ENCODE measurements around the gene HIRA. TPM values are rescaled to one million over a fixed set of nuclear protein-coding genes. Genes with fewer than 3 reads are reported as not detected.
"Not testable (repeated sequence)": the region's sequence is repeated elsewhere in the genome, so short reads cannot be mapped to it uniquely, and the experiment has no call there.

HIRA gene
- total RNA-seq, 1 donor = 17.7 TPM

- TF ChIP-seq CTCF (IDR thresholded peaks at IDR 0.05; ENCODE audit: insufficient read depth, low read length) = no peak
- DNase-seq (ENCODE audit: low read depth) = no peak
- no peak overlapping the region for H3K4me3 ChIP-seq (ENCODE audit: low read depth, low read length)
Observed at GRCh38 chr22:19329454-19329853, 102.1 kb downstream of the HIRA start.

GRCh38 chr22:19325296-19325948, 106.1 kb downstream of the HIRA start:
- peak; percentile 42 for DNase-seq (ENCODE audit: low read depth)
- no peak for TF ChIP-seq CTCF (IDR thresholded peaks at IDR 0.05; ENCODE audit: insufficient read depth, low read length)
- no peak overlapping the region for H3K4me3 ChIP-seq (ENCODE audit: low read depth, low read length)

GRCh38 chr22:19323420-19323819, 108.1 kb downstream of the HIRA start:
- H3K4me3 ChIP-seq (ENCODE audit: low read depth, low read length); DNase-seq (ENCODE audit: low read depth): not testable (repeated sequence)

GRCh38 chr22:19321757-19322156, 109.8 kb downstream of the HIRA start:
- no peak for TF ChIP-seq CTCF (IDR thresholded peaks at IDR 0.05; ENCODE audit: insufficient read depth, low read length)
- H3K4me3 ChIP-seq (ENCODE audit: low read depth, low read length) = no peak overlapping the region
- no peak for DNase-seq (ENCODE audit: low read depth)

GRCh38 chr22:19320136-19320535, 111.4 kb downstream of the HIRA start:
- H3K4me3 ChIP-seq (ENCODE audit: low read depth, low read length); DNase-seq (ENCODE audit: low read depth): not testable (repeated sequence)

GRCh38 chr22:19319281-19319680, 112.3 kb downstream of the HIRA start:
- DNase-seq (ENCODE audit: low read depth) = no peak
- no peak overlapping the region for H3K4me3 ChIP-seq (ENCODE audit: low read depth, low read length)
- no peak for TF ChIP-seq CTCF (IDR thresholded peaks at IDR 0.05; ENCODE audit: insufficient read depth, low read length)

- no peak for TF ChIP-seq CTCF (IDR thresholded peaks at IDR 0.05; ENCODE audit: insufficient read depth, low read length)
- no peak for DNase-seq (ENCODE audit: low read depth)
- H3K4me3 ChIP-seq (ENCODE audit: low read depth, low read length) = no peak overlapping the region
Observed at GRCh38 chr22:19317865-19318264, 113.7 kb downstream of the HIRA start.

GRCh38 chr22:19307872-19308271, 123.7 kb downstream of the HIRA start:
- DNase-seq (ENCODE audit: low read depth) = no peak
- no peak for TF ChIP-seq CTCF (IDR thresholded peaks at IDR 0.05; ENCODE audit: insufficient read depth, low read length)
- H3K4me3 ChIP-seq (ENCODE audit: low read depth, low read length) = no peak overlapping the region

GRCh38 chr22:19306535-19306934, 125.0 kb downstream of the HIRA start:
- DNase-seq (ENCODE audit: low read depth); H3K4me3 ChIP-seq (ENCODE audit: low read depth, low read length): not testable (repeated sequence)

All from fibroblast of the aortic adventitia (primary cell).